ENCODE measurements around the gene CWC25.

CWC25 gene

GRCh38 chr17:38869526-38870258, 44.6 kb upstream of the CWC25 start, which contains the start of gene LASP1:
TSS of gene LASP1 (plus strand) at chr17:38870058. CDS start at chr17:38870190, 132 bp downstream.
- peak within 1 kb of the TSS; percentile 80 for H2AFZ ChIP-seq (ENCODE audit: low read depth, low read length)
- H3K4me3 ChIP-seq (ENCODE audit: low read depth in 1 of 2, low read length in 2 of 2): peak within 1 kb of the TSS; percentile 45 to 74
- peak within 1 kb of the TSS; percentile 75 for H3K9ac ChIP-seq (ENCODE audit: low read depth, low read length)
- TF ChIP-seq CTCF (IDR thresholded peaks at IDR 0.05; ENCODE audit: borderline replicate concordance, extremely low read depth, low read length, poor library complexity, severe bottlenecking): no peak
- TF ChIP-seq EZH2 (IDR thresholded peaks at IDR 0.05; ENCODE audit: borderline replicate concordance, low read depth, low read length, severe bottlenecking): no peak
- peaks cover 34% of the 10 kb centered on the region for H4K20me1 ChIP-seq (ENCODE audit: insufficient read depth, low read length)
- H3K27ac ChIP-seq (ENCODE audit: low read length): peak within 1 kb of the TSS; percentile 90
- no peaks in the 10 kb centered on the region for H3K9me3 ChIP-seq (ENCODE audit: insufficient read depth, low read length, severe bottlenecking)
- peaks cover 47% of the 10 kb centered on the region for H3K79me2 ChIP-seq (ENCODE audit: insufficient read depth, low read length)
- DNase-seq (peak; percentile 92), ATAC-seq (ENCODE audit: insufficient read depth, low read depth) (peak; percentile 78)
- peak within 1 kb of the TSS; percentile 83 for H3K4me2 ChIP-seq (ENCODE audit: insufficient read depth, low read length)
- peaks cover 50% of the 10 kb centered on the region for H3K4me1 ChIP-seq (ENCODE audit: insufficient read depth, low read length)
- H3K27me3 ChIP-seq (ENCODE audit: insufficient read depth, low read length, poor library complexity): no peaks in the 10 kb centered on the region
- H3K36me3 ChIP-seq (ENCODE audit: insufficient read depth, low read length): peaks cover 13% of the 10 kb centered on the region

GRCh38 chr17:38868817-38869525, 43.9 kb upstream of the CWC25 start:
- TF ChIP-seq CTCF (IDR thresholded peaks at IDR 0.05; ENCODE audit: borderline replicate concordance, extremely low read depth, low read length, poor library complexity, severe bottlenecking): peak; percentile 71
- TF ChIP-seq EZH2 (IDR thresholded peaks at IDR 0.05; ENCODE audit: borderline replicate concordance, low read depth, low read length, severe bottlenecking): no peak
- peaks cover 44% of the 10 kb centered on the region for H3K4me1 ChIP-seq (ENCODE audit: insufficient read depth, low read length)
- peak overlapping the region; percentile 79 for H2AFZ ChIP-seq (ENCODE audit: low read depth, low read length)

GRCh38 chr17:38867968-38868816, 43.1 kb upstream of the CWC25 start:
- no peak for ATAC-seq (ENCODE audit: insufficient read depth, low read depth)
- H3K4me1 ChIP-seq (ENCODE audit: insufficient read depth, low read length): peaks cover 38% of the 10 kb centered on the region
- no peak for TF ChIP-seq CTCF (IDR thresholded peaks at IDR 0.05; ENCODE audit: borderline replicate concordance, extremely low read depth, low read length, poor library complexity, severe bottlenecking)
- no peak for TF ChIP-seq EZH2 (IDR thresholded peaks at IDR 0.05; ENCODE audit: borderline replicate concordance, low read depth, low read length, severe bottlenecking)
- peak overlapping the region; percentile 79 for H2AFZ ChIP-seq (ENCODE audit: low read depth, low read length)
- peak overlapping the region; percentile 85 for H3K27ac ChIP-seq (ENCODE audit: low read length)
- peak overlapping the region; percentile 45 to 74 for H3K4me3 ChIP-seq (ENCODE audit: low read depth in 1 of 2, low read length in 2 of 2)
- H3K4me2 ChIP-seq (ENCODE audit: insufficient read depth, low read length): peak overlapping the region; percentile 83
- DNase-seq: no peak
- H3K36me3 ChIP-seq (ENCODE audit: insufficient read depth, low read length): peaks cover 10% of the 10 kb centered on the region
- H3K9me3 ChIP-seq (ENCODE audit: insufficient read depth, low read length, severe bottlenecking): no peaks in the 10 kb centered on the region
- H3K27me3 ChIP-seq (ENCODE audit: insufficient read depth, low read length, poor library complexity): no peaks in the 10 kb centered on the region
- peaks cover 21% of the 10 kb centered on the region for H4K20me1 ChIP-seq (ENCODE audit: insufficient read depth, low read length)
- H3K9ac ChIP-seq (ENCODE audit: low read depth, low read length): peak overlapping the region; percentile 75
- peaks cover 32% of the 10 kb centered on the region for H3K79me2 ChIP-seq (ENCODE audit: insufficient read depth, low read length)

More at GRCh38 chr17:38868817-38869525, 43.9 kb upstream of the CWC25 start:
- H3K79me2 ChIP-seq (ENCODE audit: insufficient read depth, low read length): peaks cover 40% of the 10 kb centered on the region
- no peaks in the 10 kb centered on the region for H3K27me3 ChIP-seq (ENCODE audit: insufficient read depth, low read length, poor library complexity)
- peak overlapping the region; percentile 85 for H3K27ac ChIP-seq (ENCODE audit: low read length)
- peak overlapping the region; percentile 75 for H3K9ac ChIP-seq (ENCODE audit: low read depth, low read length)
- H3K9me3 ChIP-seq (ENCODE audit: insufficient read depth, low read length, severe bottlenecking): no peaks in the 10 kb centered on the region
- peak overlapping the region; percentile 45 to 74 for H3K4me3 ChIP-seq (ENCODE audit: low read depth in 1 of 2, low read length in 2 of 2)
- peak overlapping the region; percentile 83 for H3K4me2 ChIP-seq (ENCODE audit: insufficient read depth, low read length)
- H4K20me1 ChIP-seq (ENCODE audit: insufficient read depth, low read length): peaks cover 27% of the 10 kb centered on the region
- H3K36me3 ChIP-seq (ENCODE audit: insufficient read depth, low read length): peaks cover 13% of the 10 kb centered on the region
- ATAC-seq (ENCODE audit: insufficient read depth, low read depth) (peak; percentile 67), DNase-seq (peak; percentile 89)
